ENCODE results near the gene PRDM16. TPM values are rescaled to one million over a fixed set of nuclear protein-coding genes. Genes with fewer than 3 reads are reported as not detected.
A peak's percentile ranks its signal among the peaks of the same experiment; 100 is the strongest.

Gene PRDM16
- total and polyA plus RNA-seq, 2 of the 4 experiments (the other 2 are of a cell fraction): 0.02 TPM; not detected in 1

DNA sequence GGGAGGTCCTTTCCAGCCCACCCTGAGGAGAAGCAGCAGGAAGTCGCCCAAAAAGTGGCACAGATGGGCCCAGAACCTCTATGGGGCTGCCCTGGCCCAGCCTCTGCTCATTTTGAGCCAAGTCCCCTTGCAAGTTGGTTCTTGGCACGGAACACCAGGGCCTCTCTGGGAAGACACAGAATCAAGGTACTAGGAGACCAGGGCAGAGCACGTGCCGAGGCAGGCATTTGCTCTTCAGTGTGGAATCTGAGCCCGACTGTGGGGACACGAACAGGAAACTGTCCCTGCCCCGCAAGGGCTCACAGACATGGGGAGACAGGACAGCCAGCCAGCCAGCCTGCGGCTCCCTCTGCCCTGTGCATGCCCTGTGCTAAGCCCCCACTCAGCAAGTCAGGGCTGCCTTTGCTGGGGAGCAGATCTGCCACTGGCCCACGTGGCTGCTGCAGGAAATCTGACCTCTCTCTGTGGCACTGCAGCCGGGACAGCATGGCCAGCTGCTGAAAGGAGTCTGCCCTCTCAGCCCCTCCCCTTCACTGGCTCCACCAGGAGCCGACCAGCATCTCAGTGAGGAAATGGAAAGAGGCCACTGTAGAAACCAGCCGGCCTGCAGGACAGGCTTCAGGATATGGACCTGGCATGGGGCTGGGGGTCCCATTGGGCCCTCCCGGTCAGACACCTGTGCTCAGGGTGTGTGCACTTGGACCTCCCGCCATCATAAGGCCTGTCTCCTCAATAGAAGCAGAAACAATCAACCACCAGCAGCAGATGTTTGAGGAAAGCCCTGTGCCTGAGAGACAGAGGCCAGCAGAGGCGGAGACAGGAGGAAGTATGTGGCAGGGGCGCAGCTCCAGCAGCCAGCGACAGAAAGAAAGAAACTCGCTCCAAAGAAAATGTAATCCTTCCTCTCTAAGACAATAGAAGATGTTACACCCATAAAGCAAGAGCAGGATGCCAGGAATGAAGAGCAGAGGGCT is 389.2 kb downstream of the PRDM16 start:
- no peak overlapping the region for H3K14ac ChIP-seq (replicated peaks; ENCODE audit: low read depth, low read length)
- no peak overlapping the region for H3K23ac ChIP-seq (ENCODE audit: low read depth, low read length)
- no peak overlapping the region for H3K56ac ChIP-seq (ENCODE audit: extremely low read depth, insufficient read depth, low read length)
- ATAC-seq (ENCODE audit: low read depth): 0 out of 2 replicates have a peak, but pooled peaks have one; percentile 15
- CTCF ChIA-PET: interaction anchor here (1.2 kb wide), 1 partner anchor 13 kb away, joined by 3 read pairs; no protein-coding TSS in a partner anchor
- H3K9me1 ChIP-seq (ENCODE audit: insufficient read depth, low read length): no peaks in the 10 kb centered on the region
- POLR2A ChIA-PET (ENCODE audit: unreplicated experiment): no interaction called here
- no peak overlapping the region for H3K9ac ChIP-seq (ENCODE audit: low read depth, low read length)
- WGBS, 2 experiments (ENCODE audit: extremely low coverage in 2 of 2, insufficient read length in 1 of 2): 61% methylated on average over 5 of the region's 18 CpGs; no CpG with 5 or more reads in 1 of the 2 experiments
- H2BK20ac ChIP-seq (ENCODE audit: low read depth, low read length): no peak overlapping the region
- H4K8ac ChIP-seq (ENCODE audit: low read depth in 2 of 2, low read length in 2 of 2): no peak overlapping the region
- no peak overlapping the region for H3K4me3 ChIP-seq (ENCODE audit: insufficient read depth, low read depth, low read length)
- H4K20me1 ChIP-seq (ENCODE audit: insufficient read depth, low read length): 0 out of 2 replicates have a peak, but pooled peaks cover 2% of the 10 kb centered on the region
- no peaks in the 10 kb centered on the region for H3K9me3 ChIP-seq (ENCODE audit: control insufficient read depth, insufficient read depth, low read length)
- H3K79me1 ChIP-seq (ENCODE audit: low read depth in 1 of 2, low read length in 2 of 2): no peaks in the 10 kb centered on the region
- dilution Hi-C loops (cut with HindIII; ENCODE audit: low sequenced_read_pairs, unreplicated experiment): no loop called here
- no peak for DNase-seq
- TF ChIP-seq RCOR1 (IDR thresholded peaks at IDR 0.05; ENCODE audit: insufficient replicate concordance, low read length) (no peak), CHD1 (IDR thresholded peaks at IDR 0.05; ENCODE audit: low read depth, low read length) (no peak), FOS (IDR thresholded peaks at IDR 0.05; ENCODE audit: low read depth, low read length) (no peak), MAFK (IDR thresholded peaks at IDR 0.05; ENCODE audit: low read depth, low read length) (no peak), MAZ (IDR thresholded peaks at IDR 0.05; ENCODE audit: borderline replicate concordance, low read depth, low read length) (no peak), SMC3 (IDR thresholded peaks at IDR 0.05; ENCODE audit: low read depth, low read length) (no peak), CEBPB (IDR thresholded peaks at IDR 0.05; ENCODE audit: low read depth, low read length) (no peak), BHLHE40 (IDR thresholded peaks at IDR 0.05; ENCODE audit: low read depth, low read length) (no peak), RAD21 (IDR thresholded peaks at IDR 0.05; ENCODE audit: low read length) (no peak), MXI1 (IDR thresholded peaks at IDR 0.05; ENCODE audit: borderline replicate concordance, low read depth, low read length) (no peak)
- TF ChIP-seq, protein P1, sequence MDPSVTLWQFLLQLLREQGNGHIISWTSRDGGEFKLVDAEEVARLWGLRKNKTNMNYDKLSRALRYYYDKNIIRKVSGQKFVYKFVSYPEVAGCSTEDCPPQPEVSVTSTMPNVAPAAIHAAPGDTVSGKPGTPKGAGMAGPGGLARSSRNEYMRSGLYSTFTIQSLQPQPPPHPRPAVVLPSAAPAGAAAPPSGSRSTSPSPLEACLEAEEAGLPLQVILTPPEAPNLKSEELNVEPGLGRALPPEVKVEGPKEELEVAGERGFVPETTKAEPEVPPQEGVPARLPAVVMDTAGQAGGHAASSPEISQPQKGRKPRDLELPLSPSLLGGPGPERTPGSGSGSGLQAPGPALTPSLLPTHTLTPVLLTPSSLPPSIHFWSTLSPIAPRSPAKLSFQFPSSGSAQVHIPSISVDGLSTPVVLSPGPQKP (IDR thresholded peaks at IDR 0.05; ENCODE audit: borderline replicate concordance, low read depth, low read length): no peak
- TF ChIP-seq, protein P2, sequence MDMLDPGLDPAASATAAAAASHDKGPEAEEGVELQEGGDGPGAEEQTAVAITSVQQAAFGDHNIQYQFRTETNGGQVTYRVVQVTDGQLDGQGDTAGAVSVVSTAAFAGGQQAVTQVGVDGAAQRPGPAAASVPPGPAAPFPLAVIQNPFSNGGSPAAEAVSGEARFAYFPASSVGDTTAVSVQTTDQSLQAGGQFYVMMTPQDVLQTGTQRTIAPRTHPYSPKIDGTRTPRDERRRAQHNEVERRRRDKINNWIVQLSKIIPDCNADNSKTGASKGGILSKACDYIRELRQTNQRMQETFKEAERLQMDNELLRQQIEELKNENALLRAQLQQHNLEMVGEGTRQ (IDR thresholded peaks at IDR 0.05; ENCODE audit: low read depth, low read length): no peak
- TF ChIP-seq, protein P3, sequence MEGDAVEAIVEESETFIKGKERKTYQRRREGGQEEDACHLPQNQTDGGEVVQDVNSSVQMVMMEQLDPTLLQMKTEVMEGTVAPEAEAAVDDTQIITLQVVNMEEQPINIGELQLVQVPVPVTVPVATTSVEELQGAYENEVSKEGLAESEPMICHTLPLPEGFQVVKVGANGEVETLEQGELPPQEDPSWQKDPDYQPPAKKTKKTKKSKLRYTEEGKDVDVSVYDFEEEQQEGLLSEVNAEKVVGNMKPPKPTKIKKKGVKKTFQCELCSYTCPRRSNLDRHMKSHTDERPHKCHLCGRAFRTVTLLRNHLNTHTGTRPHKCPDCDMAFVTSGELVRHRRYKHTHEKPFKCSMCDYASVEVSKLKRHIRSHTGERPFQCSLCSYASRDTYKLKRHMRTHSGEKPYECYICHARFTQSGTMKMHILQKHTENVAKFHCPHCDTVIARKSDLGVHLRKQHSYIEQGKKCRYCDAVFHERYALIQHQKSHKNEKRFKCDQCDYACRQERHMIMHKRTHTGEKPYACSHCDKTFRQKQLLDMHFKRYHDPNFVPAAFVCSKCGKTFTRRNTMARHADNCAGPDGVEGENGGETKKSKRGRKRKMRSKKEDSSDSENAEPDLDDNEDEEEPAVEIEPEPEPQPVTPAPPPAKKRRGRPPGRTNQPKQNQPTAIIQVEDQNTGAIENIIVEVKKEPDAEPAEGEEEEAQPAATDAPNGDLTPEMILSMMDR (conservative IDR thresholded peaks at IDR 0.05; ENCODE audit: low read depth, low read length): no peak
- intact Hi-C loops (cut with micrococcal nuclease): no loop called here
- no peak overlapping the region for H2AK9ac ChIP-seq (replicated peaks; ENCODE audit: low read depth, low read length, poor library complexity)
- no peak overlapping the region for H2BK15ac ChIP-seq (ENCODE audit: low read depth, low read length)
- no peak overlapping the region for H3K4ac ChIP-seq (ENCODE audit: low read depth, low read length)
- no peak overlapping the region for H2BK5ac ChIP-seq (ENCODE audit: low read depth, low read length, poor library complexity, severe bottlenecking)
- no peak overlapping the region for H2AFZ ChIP-seq (replicated peaks; ENCODE audit: low read length, poor library complexity)
- BruUV-seq (replicated peaks): no TSS peak
- H4K5ac ChIP-seq (ENCODE audit: low read depth, low read length): no peak overlapping the region
- in situ Hi-C loops (cut with MboI; ENCODE audit: low sequenced_read_pairs): no loop called here
- H3K27ac ChIP-seq (ENCODE audit: insufficient read depth, low read length): no peak overlapping the region
- H4K91ac ChIP-seq (ENCODE audit: insufficient read depth, low read depth, low read length): no peak overlapping the region
- peaks cover 32% of the 10 kb centered on the region for H3K27me3 ChIP-seq (ENCODE audit: control insufficient read depth, insufficient read depth, low read length)
- no peaks in the 10 kb centered on the region; the same call in 1 of the 2 replicates for H3K4me1 ChIP-seq (ENCODE audit: control insufficient read depth, insufficient read depth, low read length)
- H2BK120ac ChIP-seq (ENCODE audit: low read depth, low read length): no peak overlapping the region
- no peak overlapping the region for H3K4me2 ChIP-seq (ENCODE audit: low read depth, low read length)
- H3K18ac ChIP-seq (ENCODE audit: low read depth, low read length): no peak overlapping the region
- no peak overlapping the region for H2AK5ac ChIP-seq (ENCODE audit: low read depth, low read length)
- H3K36me3 ChIP-seq (ENCODE audit: control insufficient read depth, insufficient read depth, low read length): no peaks in the 10 kb centered on the region
